Glomerular visceral epithelial cell (primary cell): Measurements from ENCODE around the gene VWA7.
A peak's percentile ranks its signal among the peaks of the same experiment; 100 is the strongest.

Experiments
- DNase-seq: peaks from one replicate; pipeline ENCODE4 v3.0.0-alpha.2; 2016; ENCODE audit errors: extremely low spot score

VWA7 gene

DNA sequence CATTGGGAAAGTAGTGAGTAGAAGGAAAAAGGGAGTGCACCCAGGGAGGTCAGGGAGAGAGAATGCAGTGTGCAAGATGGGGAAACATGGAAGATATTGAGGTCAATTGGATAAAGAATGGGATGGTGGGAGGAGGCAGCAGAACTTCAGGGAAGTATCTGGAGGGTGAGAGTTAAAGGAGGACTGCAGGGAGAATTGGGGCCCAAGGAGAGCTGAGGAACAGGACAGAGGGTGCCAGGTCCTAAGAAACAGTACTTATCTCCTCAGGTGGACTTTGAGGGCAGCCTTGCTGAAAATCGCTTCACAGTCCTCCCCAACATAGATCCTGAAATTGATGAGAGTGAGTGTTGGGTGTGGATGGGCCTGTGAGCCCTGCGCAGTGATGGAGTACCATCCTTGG lies 18.8 kb downstream of the VWA7 start:
- DNase-seq, result no peak

DNA sequence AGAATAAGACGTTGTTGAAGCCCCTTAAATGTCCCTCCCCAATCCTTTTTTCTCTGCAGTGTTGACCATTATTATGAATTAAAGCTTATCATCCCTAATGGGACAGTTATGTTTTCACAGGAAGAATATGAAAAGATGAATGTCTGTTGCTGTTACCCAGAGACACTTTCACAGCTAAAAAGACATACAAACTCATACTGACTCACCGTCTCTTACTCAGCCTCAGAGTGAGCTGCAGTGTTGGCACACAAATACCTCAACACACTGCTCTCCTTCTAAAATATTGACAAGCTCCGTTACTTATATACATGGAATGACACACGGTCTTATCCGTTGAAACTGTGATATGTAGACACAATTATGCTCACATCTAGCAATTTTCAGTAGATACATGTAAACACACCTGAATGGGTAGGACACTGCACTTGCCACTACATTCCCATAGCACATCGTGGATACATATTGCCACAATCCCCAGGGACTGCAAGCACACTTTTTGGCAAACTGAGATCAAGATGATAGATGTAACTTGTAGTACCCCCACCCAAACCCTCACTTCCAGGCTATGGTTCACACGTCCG lies 24.3 kb downstream of the VWA7 start:
- DNase-seq, result peak; percentile 57

DNA sequence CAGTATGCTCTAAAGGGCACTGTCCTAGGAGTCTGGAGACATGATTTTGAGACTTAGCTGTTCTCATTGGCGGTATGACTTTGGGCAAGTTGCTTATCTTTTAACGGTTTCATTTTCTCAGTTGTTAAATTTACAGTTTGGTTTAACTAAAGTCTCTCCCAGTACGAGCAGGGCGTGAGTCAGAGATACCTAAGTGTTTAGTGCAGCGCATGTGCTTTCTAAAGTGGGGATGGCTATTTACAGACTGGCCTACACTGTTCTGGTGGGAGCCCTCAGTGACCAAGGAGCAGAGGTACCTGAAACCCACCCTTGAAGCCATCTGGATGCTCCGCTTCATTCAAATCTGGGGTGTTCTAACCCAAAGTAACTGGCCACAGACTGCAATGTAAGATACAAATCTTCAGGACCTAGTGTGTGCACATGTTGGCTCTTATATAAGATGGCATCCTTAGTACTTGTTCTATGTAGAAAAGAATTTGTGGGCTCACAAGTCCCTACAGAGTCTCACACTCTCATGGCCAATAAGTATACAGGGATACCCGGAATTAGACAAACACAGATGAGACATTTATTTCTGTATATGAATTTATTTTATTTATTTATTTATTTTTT lies 26.6 kb downstream of the VWA7 start:
- DNase-seq, result no peak

DNA sequence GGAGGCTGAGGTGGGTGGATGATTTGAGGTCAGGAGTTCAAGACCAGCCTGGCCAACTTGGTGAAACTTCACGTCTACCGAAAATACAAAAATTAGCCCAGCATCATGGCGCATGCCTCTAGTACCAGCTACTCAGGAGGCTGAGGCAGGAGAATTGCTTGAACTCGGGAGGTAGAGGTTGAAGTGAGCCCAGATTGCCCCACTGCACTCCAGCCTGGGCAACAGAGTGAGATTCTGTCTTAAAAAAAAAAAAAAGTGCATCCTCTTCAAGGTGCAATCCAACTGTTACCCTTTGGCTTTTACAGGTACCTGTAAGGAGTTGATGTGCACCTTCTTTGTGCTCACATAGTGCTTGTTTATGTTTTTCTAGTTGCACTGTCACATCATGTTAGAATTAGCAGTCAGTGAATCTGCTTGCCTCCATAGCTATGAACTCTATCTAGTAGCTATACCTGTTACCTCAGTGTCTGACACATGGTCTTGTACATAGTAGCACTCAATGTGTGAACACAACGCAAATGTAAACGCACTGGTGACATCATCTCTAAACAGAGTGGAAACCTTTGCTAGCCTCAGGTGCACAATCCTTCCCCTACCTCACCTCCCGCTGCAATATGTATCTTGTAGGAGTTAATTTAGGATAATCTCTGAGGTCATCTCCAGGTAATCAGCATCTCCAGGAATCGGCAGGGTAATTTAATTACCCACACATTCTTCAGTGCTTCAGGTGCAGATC lies 27.7 kb downstream of the VWA7 start:
- no peak for DNase-seq

DNA sequence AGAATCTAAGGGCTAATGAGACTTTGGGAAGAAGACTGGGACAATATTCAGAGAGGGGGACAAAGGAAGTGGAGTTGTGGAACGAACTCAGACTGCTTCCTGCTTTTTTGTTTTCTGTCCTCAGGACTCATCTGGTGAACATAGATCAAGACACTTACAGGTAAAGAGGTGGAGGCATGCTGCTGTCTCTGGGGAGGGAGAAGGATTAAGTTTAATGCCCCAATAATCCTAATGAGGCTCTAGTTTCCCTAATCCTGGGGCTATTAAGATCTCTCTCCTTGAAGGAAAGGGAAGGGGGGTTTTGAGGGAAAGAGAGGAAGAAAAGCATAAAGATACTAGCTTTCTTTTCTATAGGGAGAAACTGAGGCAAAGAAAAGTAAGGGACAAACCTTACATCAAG lies 32.7 kb downstream of the VWA7 start:
- DNase-seq, result no peak

DNA sequence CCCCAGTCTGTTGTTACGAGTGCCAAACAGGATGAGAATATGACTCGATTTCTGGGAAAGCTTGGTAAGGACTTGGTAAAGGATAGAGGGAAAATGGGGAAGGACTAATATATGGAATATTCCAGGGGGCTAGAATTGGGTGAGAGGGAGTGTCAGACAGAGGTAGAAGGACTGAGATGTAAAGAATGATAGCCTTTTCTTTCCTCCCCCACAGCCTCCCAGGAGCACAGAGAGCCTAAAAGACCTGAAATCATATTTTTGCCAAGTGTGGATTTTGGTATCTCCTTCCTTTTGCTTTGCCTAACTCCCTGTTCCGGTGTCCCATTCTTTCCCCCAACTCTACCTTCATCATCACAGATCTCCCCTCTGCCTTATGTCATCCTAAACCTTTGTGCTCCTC lies 34.2 kb downstream of the VWA7 start:
- no peak for DNase-seq

DNA sequence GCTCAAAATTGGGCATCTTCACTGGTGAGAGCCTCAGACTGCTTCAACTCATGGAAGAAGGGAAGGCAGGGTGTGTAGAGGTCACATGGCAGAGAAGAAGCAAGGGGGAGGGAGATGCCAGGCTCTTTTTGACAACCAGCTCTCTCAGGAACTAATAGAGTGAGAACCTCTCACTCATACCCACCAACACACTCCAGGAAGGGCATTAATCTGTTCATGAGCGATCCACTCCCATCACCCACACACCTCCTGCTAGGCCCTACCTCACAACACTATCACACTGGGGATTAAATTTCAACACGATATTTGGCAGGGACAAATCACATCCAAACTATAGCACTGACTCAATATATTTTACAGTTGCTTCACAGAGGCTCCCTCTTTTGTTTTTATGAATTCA lies 35.3 kb downstream of the VWA7 start:
- DNase-seq, result no peak

DNA sequence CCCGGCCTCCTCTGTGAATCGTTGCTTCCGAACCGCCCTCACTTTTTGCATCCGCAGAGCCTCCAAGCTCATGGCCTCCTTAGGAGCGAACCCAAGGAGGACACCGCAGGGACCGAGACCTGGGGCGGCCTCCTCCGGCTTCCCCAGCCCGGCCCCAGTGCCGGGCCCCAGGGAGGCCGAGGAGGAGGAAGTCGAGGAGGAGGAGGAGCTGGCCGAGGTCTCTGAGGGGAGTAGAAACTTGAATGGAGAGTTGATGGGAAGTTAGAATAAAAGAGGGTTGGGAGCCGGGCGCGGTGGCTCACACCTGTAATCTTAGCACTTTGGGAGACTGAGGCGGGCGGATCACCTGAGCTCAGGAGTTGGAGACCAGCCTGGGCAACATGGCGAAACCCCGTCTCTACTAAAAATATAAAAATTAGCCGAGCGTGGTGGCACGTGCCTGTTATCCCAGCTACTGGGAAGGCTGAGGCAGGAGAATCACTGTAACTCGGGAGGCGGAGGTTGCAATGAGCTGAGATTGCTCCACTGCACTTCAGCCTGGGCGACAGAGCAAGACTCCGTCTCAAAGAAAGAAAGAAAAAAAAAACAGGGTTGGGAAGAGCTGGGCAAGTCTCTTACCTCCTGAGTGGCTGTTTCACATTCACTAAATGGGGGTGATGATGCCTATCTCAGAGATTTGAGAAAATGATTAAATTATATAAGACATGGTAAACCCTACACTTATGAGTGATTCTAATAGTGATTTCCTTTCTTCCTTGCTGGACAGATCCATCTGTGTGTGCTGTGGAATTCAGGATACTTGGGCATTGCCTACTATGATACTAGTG lies 36.5 kb downstream of the VWA7 start:
- no peak for DNase-seq

DNA sequence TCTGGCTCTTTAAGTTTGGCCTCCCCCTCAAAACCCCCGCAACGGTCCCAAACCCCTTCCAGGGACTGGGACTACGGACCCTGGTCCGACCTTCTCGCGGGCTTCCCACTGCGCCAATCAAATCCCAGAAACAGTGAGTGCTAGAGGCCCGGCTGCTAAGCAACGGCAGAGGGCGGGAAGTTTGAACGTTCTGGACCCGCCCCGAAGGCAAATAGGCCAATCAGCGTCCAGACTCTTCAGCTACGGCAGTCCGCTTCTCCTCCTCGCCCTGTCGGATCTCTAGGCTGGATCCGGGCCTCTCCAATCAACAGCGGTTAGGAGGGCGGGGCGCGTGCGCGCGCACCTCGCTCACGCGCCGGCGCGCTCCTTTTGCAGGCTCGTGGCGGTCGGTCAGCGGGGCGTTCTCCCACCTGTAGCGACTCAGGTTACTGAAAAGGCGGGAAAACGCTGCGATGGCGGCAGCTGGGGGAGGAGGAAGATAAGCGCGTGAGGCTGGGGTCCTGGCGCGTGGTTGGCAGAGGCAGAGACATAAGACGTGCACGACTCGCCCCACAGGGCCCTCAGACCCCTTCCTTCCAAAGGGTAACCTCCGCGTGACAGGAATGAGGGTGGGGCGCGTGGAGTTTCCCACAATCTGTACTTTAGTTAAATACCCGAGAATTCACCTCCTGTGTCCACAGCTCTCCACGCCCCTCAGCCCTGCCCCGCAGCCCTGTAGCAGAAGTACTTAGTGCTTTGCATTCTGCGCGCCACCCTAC lies 37.3 kb downstream of the VWA7 start, which contains the start of gene MSH5:
Gene MSH5, plus strand, starts transcription at position 367 of the 758 bp plus-strand sequence. CDS start 462 bp downstream, outside the sequence.
- peak; percentile 100 for DNase-seq

DNA sequence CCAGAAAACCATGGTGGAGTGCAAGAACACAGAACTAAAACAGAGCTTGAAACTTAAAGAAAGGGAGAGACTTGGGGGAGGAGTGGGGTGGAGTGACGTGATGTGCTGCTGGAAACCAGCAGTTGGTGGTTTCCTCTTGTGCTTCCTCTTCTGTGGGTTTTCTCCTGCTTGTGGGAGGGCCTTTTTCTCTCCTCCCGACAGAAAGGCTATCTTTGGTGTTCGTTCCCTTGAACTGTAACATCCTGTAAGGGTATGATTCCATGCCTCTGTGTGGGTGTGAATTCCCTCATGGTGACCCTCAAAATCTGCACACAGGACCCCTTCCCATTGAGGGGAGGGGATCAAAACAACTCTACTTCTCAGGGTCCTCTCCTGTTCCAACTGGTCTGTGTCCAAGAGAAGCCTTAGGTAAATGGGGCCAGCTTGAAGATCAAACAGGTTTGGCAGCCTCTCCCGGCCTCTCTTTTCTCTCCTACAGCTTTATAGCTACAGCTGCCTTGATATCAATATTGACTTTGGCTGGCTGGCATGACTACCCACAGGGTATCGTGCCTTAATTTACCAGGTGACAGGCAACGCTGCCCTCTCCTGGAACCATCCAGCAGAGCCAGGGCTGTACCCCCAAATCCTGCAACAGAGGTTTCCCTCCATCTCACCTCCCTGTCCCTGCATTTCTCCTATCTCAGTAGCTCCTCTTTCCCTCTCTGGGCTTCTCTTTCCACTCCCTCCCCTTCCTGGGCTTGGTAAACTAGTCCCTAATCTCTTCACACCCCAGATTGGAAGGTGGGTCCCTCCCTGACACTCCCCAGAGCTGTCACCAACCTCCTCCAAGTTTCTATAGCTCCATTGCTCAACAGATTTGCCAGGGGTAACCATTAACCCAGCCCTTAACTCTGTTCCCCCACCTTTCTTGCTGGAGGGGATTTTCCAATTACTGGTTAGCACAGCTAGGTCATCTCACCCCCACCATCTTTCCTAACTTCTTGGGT lies 38.8 kb downstream of the VWA7 start:
- DNase-seq, result peak; percentile 85

DNA sequence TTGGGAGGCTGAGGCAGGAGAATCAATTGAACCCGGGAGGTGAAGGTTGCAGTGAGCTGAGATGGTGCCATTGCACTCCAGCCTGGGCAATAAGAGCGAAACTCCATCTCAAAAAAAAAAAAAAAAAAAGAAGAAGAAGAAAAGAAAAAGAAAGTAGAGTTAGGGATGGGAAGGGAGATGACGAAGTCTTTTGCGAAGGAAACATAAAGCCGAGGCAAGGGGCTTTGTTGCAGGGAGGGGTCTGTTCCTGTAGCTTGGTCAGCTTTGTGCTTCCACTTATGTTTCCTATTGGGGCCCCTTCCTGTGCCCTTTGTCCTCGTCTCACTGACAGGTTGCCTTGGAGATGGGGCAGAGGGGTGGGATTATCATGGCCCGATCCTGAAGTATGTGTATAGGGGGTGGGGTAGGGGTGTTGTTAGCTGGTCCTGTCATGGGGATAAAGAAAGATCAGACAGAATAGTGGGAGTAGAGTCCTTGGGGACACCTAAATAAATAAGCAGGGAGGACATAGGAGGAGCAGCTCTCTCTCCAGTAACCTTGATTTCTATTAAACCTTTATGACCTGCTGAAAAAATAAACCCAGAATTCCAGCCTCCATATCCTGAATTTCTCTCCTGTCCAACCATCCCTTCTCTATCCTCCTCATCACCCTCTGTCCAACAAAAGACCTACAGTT lies 39.7 kb downstream of the VWA7 start:
- no peak for DNase-seq

DNA sequence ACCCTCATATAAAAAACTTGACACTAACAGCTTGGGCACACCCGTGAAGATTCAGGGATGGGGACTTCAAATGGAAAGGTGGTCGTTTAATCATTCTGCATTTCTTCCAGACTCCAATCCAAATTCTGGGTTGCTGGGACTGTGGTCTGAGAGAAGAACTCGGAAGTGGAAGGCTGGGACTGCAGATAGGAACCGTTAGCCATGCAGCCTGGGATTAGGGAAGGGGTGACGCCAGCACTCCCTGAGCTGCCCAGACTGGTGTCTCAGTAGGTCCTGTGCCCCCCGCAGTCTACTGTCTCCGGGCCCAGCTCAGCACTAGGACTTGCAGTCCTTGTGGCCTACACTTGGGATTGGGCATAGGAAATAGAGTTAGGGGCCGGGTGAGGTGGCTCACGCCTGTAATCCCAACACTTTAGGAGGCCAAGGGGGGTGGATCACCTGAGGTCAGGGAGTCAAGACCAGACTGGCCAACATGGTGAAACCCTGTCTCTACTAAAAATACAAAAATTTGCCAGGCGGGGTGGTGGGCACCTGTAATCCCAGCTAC lies 40.3 kb downstream of the VWA7 start:
- DNase-seq, result no peak

DNA sequence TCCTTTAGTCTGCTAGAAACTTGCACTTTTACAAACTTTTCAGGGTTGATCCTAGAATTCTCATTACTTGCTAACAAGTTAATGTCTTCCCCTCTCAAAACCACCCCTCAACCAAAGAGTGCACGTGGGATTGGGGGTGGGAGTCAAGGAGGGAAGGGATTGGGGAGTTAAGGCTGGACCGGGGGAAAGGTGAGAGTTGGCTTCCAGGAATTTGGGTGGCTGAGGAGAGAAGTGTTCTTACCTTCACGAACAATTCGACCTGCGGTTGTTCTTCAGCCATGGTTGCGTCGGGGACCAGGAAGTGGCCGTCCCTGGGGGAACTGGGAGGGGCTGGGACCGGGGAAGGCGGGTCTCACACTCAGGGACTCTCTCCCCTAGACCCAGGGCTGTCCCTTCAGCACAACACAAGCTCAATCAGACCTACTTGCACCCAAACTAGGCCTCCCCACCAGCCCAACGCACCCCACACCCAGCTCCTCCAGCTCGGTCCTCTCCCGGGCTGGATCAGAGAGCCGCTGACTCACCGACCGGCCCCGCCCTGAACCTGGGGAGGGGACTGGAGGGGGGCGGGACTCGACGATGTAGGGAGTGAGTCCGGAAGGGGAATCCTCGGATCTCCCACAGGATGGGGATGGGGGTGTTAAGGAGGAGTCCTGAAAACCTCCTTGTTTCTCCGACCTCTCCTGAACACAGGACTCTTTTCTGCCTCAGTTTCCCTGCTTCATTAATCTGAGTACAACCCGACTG lies 40.9 kb downstream of the VWA7 start, which contains the start of gene CLIC1:
Gene CLIC1, minus strand, starts transcription at position 510 of the 747 bp plus-strand sequence. Its CDS starts 230 bp downstream, at position 280.
- DNase-seq, result peak; percentile 85

DNA sequence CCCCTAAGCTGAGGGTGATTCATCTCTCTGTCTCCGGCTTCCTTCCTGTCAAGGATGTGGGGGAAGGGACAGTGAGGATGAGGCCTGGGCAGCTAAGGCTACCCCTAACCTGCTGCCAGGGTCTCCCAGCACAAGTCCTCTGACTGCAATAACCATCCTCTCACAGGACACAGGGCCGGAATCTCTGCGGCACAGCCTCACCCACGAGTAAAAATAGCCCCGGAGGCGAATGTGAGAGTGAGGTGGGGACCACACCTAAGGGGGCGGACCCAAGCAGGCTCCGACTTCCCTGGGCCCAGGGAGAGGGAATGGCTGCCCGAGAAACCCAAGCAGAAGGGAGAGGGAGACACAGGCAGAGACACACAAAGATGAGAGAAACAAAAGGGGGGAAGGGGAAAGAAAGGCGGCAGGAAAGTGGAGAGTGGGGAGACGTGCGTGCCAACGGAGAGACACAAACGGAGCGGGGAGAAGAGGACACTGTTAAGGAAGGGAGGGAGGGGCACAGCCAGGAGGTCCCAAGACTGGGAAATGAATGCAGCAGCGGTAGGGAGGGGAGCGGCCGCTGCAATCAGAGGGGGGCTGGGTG lies 42.2 kb downstream of the VWA7 start:
- peak; percentile 77 for DNase-seq

DNA sequence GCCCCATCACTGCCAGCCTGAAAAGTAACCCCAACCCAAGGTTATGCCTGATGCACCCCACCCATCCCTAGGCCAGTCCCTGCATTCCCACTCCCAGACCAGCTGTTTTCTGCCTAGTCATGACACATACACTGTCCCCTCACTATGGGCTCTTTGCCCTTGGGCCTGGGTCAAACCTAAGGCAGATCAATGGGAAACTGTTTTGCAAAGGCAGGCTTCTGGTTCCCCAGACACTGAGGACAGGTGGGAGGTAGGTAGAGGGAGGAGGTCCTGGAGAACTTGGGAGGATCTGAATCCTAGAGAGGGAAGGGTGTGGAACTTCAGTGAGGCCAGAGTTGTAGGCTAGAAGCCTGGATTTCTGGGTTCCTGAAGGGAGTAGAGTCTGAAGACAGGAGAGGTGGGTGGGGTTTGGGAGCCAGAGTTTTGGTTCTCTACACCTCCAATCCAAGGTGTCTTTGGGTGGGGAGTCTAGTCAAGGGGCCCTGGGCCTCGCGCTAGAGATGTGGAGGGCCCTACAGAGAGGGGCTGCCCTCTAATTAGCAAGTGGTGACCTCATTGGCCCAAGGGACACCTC lies 42.8 kb downstream of the VWA7 start:
- DNase-seq, result no peak

DNA sequence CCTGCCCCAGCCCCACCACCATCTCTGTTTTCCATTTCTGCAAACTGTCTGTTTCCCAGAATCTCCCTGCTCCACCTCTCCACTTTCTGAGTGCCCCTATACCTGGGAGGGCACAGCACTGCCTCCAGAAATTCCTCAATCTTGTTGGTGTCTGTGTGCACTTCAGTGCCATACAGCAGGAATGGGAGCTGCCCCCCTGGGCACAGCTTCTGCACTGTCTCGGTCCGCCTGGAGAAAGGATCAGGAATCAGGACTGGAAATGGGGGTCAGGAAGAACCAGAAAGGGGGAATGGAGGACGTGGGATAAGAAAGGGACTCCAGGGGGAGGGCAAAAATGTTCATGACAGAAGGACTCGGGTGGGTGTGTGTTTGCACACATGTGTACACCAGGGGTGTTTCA lies 43.4 kb downstream of the VWA7 start:
- no peak for DNase-seq

DNA sequence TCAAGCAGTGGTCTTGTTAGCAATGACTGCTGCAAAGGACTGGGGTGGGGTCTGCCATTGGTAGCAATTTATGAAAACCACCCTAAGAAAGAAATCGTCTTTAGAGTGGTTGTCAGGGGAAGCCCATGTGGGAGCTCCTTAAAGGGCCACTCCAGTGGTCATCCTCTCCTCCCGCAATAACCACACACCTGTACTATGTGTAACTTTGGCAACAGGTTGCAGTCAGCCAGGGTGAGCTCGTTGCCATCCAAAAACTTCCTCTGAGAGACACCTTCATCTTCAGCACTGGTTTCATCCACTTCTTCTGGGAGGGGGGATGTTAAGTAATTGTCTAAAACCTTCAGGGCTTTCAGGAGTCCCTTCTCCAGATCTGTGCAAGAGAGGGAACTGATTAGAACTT lies 45.1 kb downstream of the VWA7 start:
- DNase-seq, result no peak

DNA sequence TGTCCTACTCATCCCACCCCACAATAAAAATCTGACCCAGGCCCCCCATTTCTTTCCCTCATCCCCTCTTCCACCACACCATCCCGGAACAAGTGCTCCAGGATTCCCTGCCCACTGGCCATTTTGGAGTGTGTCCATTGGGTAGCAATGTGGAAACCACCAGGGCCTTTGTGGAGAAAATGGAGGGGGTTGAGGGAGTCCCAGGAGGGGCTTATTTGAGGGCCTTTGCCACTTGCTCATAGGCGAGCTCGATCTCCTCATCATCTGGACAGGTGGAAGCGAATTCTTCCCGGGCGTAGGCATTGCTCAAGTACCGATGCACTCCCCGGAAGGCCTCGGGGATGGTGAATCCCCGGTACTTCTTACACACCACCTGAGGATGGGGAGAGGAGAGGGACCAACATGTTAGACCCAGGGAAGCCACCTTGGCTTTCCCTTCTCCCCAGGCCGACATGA lies 46.5 kb downstream of the VWA7 start:
- no peak for DNase-seq
